IMR-90 (cell line): ENCODE measurements around the gene SKIL. TPM values are rescaled to one million over a fixed set of nuclear protein-coding genes. Genes with fewer than 3 reads are reported as not detected.

Source experiments
- ATAC-seq: fragments of 200-7000 bp; cut with Tn5 transposase; 2 replicates; pipeline ENCODE4 v1.9.1; 2020; ENCODE audit warnings: low read depth, mild to moderate bottlenecking, moderate library complexity
- BruUV-seq: library from RNA; stranded (reverse); fragments of 400-500 nt; replicated peaks from 2 replicates; lab custom pipeline; 2021; lab: Mats Ljungman, UMichigan
- CTCF ChIA-PET: fragments of 300-600 bp; formaldehyde crosslinking; extraction: SDS; loops from one replicate; lab custom pipeline; 2021; ENCODE audit warnings: antibody characterized with exemption; lab: Yijun Ruan, JAX
- POLR2A ChIA-PET: fragments of 300-600 bp; sonication (Branson Sonifier 250); formaldehyde crosslinking; loops from one replicate; lab custom pipeline; 2022; ENCODE audit warnings: antibody characterized with exemption; ENCODE audit not compliant: unreplicated experiment; lab: Charles Lee
- DNase-seq: peaks from one replicate; pipeline ENCODE4 v3.0.0; 2013
- H2AFZ ChIP-seq: replicated peaks from 2 replicates; pipeline ENCODE3; 2013; ENCODE audit warnings: low read length, mild to moderate bottlenecking; ENCODE audit not compliant: poor library complexity
- H2AK5ac ChIP-seq: 2 replicates; pipeline ENCODE4 v1.6.1; 2013; ENCODE audit warnings: low read depth, low read length, inconsistent platforms
- H2AK9ac ChIP-seq: replicated peaks from 2 replicates; pipeline ENCODE3; 2013; ENCODE audit warnings: mild to moderate bottlenecking, low read depth, low read length, moderate library complexity; ENCODE audit not compliant: poor library complexity
- H2BK120ac ChIP-seq: 2 replicates; pipeline ENCODE4 v1.6.1; 2013; ENCODE audit warnings: low read depth, low read length, inconsistent platforms
- H2BK15ac ChIP-seq: 3 replicates; pipeline ENCODE4 v1.6.1; 2013; ENCODE audit warnings: low read depth, low read length, inconsistent platforms
- H2BK20ac ChIP-seq: 2 replicates; pipeline ENCODE4 v1.6.1; 2013; ENCODE audit warnings: low read depth, mild to moderate bottlenecking, inconsistent platforms, low read length, moderate library complexity
- H2BK5ac ChIP-seq: 2 replicates; pipeline ENCODE4 v1.6.1; 2013; ENCODE audit warnings: mild to moderate bottlenecking, low read depth, low read length, inconsistent platforms; ENCODE audit not compliant: poor library complexity, severe bottlenecking
- H3K14ac ChIP-seq: replicated peaks from 2 replicates; pipeline ENCODE4 v1.6.1; 2013; ENCODE audit warnings: low read depth, low read length, inconsistent platforms
- H3K18ac ChIP-seq: 2 replicates; pipeline ENCODE4 v1.6.1; 2013; ENCODE audit warnings: low read depth, low read length, control low read depth
- H3K23ac ChIP-seq: 2 replicates; pipeline ENCODE4 v1.6.1; 2013; ENCODE audit warnings: low read depth, low read length, inconsistent platforms
- H3K27ac ChIP-seq: 2 replicates; pipeline ENCODE4 v1.5.1; 2013; ENCODE audit warnings: mild to moderate bottlenecking, control low read depth, low read length; ENCODE audit not compliant: insufficient read depth
- H3K27me3 ChIP-seq: 2 replicates; pipeline ENCODE4 v1.6.1; 2013; ENCODE audit warnings: low read length; ENCODE audit not compliant: control insufficient read depth, insufficient read depth
- H3K36me3 ChIP-seq: 2 replicates; pipeline ENCODE4 v1.6.1; 2013; ENCODE audit warnings: low read length, mixed read lengths; ENCODE audit not compliant: control insufficient read depth, insufficient read depth
- H3K4ac ChIP-seq: 2 replicates; pipeline ENCODE4 v1.6.1; 2013; ENCODE audit warnings: low read depth, low read length, inconsistent platforms
- H3K4me1 ChIP-seq: 2 replicates; pipeline ENCODE4 v1.6.1; 2013; ENCODE audit warnings: low read length, mixed read lengths; ENCODE audit not compliant: control insufficient read depth, insufficient read depth
- H3K4me2 ChIP-seq: 2 replicates; pipeline ENCODE4 v1.6.1; 2013; ENCODE audit warnings: low read depth, mild to moderate bottlenecking, control low read depth, low read length, moderate library complexity
- H3K4me3 ChIP-seq: 2 replicates; pipeline ENCODE4 v1.5.1; 2013; ENCODE audit warnings: low read depth, mild to moderate bottlenecking, control low read depth, low read length, moderate library complexity; ENCODE audit not compliant: insufficient read depth
- H3K56ac ChIP-seq: 2 replicates; pipeline ENCODE4 v1.6.1; 2013; ENCODE audit warnings: low read length, inconsistent platforms; ENCODE audit not compliant: insufficient read depth; ENCODE audit errors: extremely low read depth
- H3K79me1 ChIP-seq, 2 experiments: 2 replicates each; pipeline ENCODE4 v1.6.1; 2013; ENCODE audit warnings: low read length in 2 of 2, inconsistent platforms in 1 of 2, low read depth in 1 of 2
- H3K9ac ChIP-seq: 2 replicates; pipeline ENCODE4 v1.6.1; 2013; ENCODE audit warnings: low read depth, low read length, control low read depth
- H3K9me1 ChIP-seq: 2 replicates; pipeline ENCODE4 v1.6.1; 2013; ENCODE audit warnings: low read length, inconsistent platforms; ENCODE audit not compliant: insufficient read depth
- H3K9me3 ChIP-seq: 2 replicates; pipeline ENCODE4 v1.6.1; 2013; ENCODE audit warnings: low read length; ENCODE audit not compliant: control insufficient read depth, insufficient read depth
- H4K20me1 ChIP-seq: 2 replicates; pipeline ENCODE4 v1.6.1; 2013; ENCODE audit warnings: low read length, inconsistent platforms; ENCODE audit not compliant: insufficient read depth
- H4K5ac ChIP-seq: 2 replicates; pipeline ENCODE4 v1.6.1; 2013; ENCODE audit warnings: mild to moderate bottlenecking, low read depth, low read length, control low read depth
- H4K8ac ChIP-seq, 2 experiments: 2 replicates each; pipeline ENCODE4 v1.6.1; 2013; ENCODE audit warnings: low read depth in 2 of 2, low read length in 2 of 2, control low read depth in 1 of 2, inconsistent platforms in 1 of 2
- H4K91ac ChIP-seq: 2 replicates; pipeline ENCODE4 v1.6.1; 2013; ENCODE audit warnings: low read depth, low read length, inconsistent platforms; ENCODE audit not compliant: insufficient read depth
- BHLHE40 ChIP-seq: fragments of 150-350 bp; IDR thresholded peaks from 2 replicates; pipeline ENCODE4 v1.6.1; 2016; ENCODE audit warnings: mild to moderate bottlenecking, low read depth, low read length
- CEBPB ChIP-seq: IDR thresholded peaks from 2 replicates; pipeline ENCODE4 v1.6.1; 2012; ENCODE audit warnings: low read depth, low read length, improper control_type of control experiment
- CHD1 ChIP-seq: IDR thresholded peaks from 2 replicates; pipeline ENCODE4 v1.6.1; 2012; ENCODE audit warnings: low read depth, low read length, improper control_type of control experiment
- CTCF ChIP-seq: conservative IDR thresholded peaks from 2 replicates; pipeline ENCODE4 v1.5.1; 2012; ENCODE audit warnings: mild to moderate bottlenecking, low read depth, low read length, improper control_type of control experiment
- ELK1 ChIP-seq: fragments of 150-350 bp; IDR thresholded peaks from 2 replicates; pipeline ENCODE4 v1.6.1; 2016; ENCODE audit warnings: low read depth, mild to moderate bottlenecking, low read length, moderate library complexity, borderline replicate concordance
- FOS ChIP-seq: fragments of 150-350 bp; IDR thresholded peaks from 2 replicates; pipeline ENCODE4 v1.6.1; 2016; ENCODE audit warnings: low read depth, low read length
- MAFK ChIP-seq: IDR thresholded peaks from 2 replicates; pipeline ENCODE4 v1.6.1; 2012; ENCODE audit warnings: low read depth, low read length, improper control_type of control experiment
- MAZ ChIP-seq: IDR thresholded peaks from 2 replicates; pipeline ENCODE4 v1.6.1; 2012; ENCODE audit warnings: low read depth, mild to moderate bottlenecking, low read length, improper control_type of control experiment, moderate library complexity, borderline replicate concordance
- MXI1 ChIP-seq: IDR thresholded peaks from 2 replicates; pipeline ENCODE4 v1.6.1; 2012; ENCODE audit warnings: low read depth, mild to moderate bottlenecking, low read length, moderate library complexity, borderline replicate concordance
- NFE2L2 ChIP-seq: fragments of 150-350 bp; IDR thresholded peaks from 2 replicates; pipeline ENCODE4 v1.6.1; 2016; ENCODE audit warnings: low read depth, mild to moderate bottlenecking, low read length
- POLR2A ChIP-seq: IDR thresholded peaks from 2 replicates; pipeline ENCODE4 v1.6.1; 2012; ENCODE audit warnings: mild to moderate bottlenecking, low read depth, low read length
- RAD21 ChIP-seq: IDR thresholded peaks from 2 replicates; pipeline ENCODE4 v1.6.1; 2012; ENCODE audit warnings: low read length, improper control_type of control experiment
- RCOR1 ChIP-seq: IDR thresholded peaks from 2 replicates; pipeline ENCODE4 v1.6.1; 2012; ENCODE audit warnings: mild to moderate bottlenecking, low read length, improper control_type of control experiment; ENCODE audit not compliant: insufficient replicate concordance
- RFX5 ChIP-seq: IDR thresholded peaks from 2 replicates; pipeline ENCODE4 v1.8.0; 2012; ENCODE audit warnings: low read depth, mild to moderate bottlenecking, low read length, moderate library complexity
- SMC3 ChIP-seq: fragments of 150-350 bp; IDR thresholded peaks from 2 replicates; pipeline ENCODE4 v1.6.1; 2016; ENCODE audit warnings: low read depth, mild to moderate bottlenecking, antibody characterized with exemption, low read length, moderate library complexity
- USF2 ChIP-seq: fragments of 150-350 bp; IDR thresholded peaks from 2 replicates; pipeline ENCODE4 v1.6.1; 2017; ENCODE audit warnings: mild to moderate bottlenecking, antibody characterized with exemption, low read length, low read depth
- WGBS, 2 experiments: methylation state at CpG; one replicate each; pipeline versions ENCODE4 v1.1.5 to v1.1.7; 2013; ENCODE audit warnings: missing lambda C conversion rate in 2 of 2; ENCODE audit not compliant: insufficient read length in 1 of 2; ENCODE audit errors: extremely low coverage in 2 of 2; 5-methylcytosine and 5-hydroxymethylcytosine counted together
- dilution Hi-C: fragments of 300-500 bp; cut with HindIII; formaldehyde crosslinking; loops from one replicate; pipeline ENCODE4 v1.14.3; 2018; ENCODE audit warnings: low sequenced_read_pairs; ENCODE audit not compliant: unreplicated experiment
- in situ Hi-C: fragments of 300-500 bp; cut with MboI; formaldehyde crosslinking; loops from 3 replicates; pipeline ENCODE4 v1.14.3; 2019; ENCODE audit warnings: low sequenced_read_pairs, inconsistent platforms, mixed read lengths
- intact Hi-C: fragments of 100-400 bp; cut with micrococcal nuclease; formaldehyde crosslinking; loops from 2 replicates; pipeline ENCODE4 v1.10.0; 2022
- polyA plus RNA-seq, 3 experiments: library from polyadenylated mRNA; depleted of rRNA; stranded (reverse); fragments of >200 nt; gene quantifications; 2 replicates each; pipeline ENCODE4 v1.2.3, GENCODE V29; 2012; ENCODE audit warnings: low replicate concordance in 1 of 3
- total RNA-seq: library from RNA; depleted of rRNA; stranded (reverse); fragments of >200 nt; gene quantifications from 2 replicates; pipeline ENCODE4 v1.2.3, GENCODE V29; 2012

SKIL gene
- total and polyA plus RNA-seq, 2 of the 4 experiments (the other 2 are of a cell fraction): 9.2 to 55.9 TPM

- Histone ChIP-seq H4K5ac (no peak overlapping the region), H4K8ac (no peak overlapping the region), H3K18ac (no peak overlapping the region), H2BK120ac (no peak overlapping the region), H3K9me3 (no peaks in the 10 kb centered on the region), H3K23ac (no peak overlapping the region), H3K14ac (no peak overlapping the region), H2BK20ac (no peak overlapping the region), H2AK5ac (no peak overlapping the region), H3K56ac (no peak overlapping the region), H3K27me3 (no peaks in the 10 kb centered on the region), H3K4ac (no peak overlapping the region), H2BK5ac (no peak overlapping the region), H2AFZ (no peak overlapping the region), H3K79me1 (peaks cover 0 to 29% of the 10 kb centered on the region in 2 experiments; a peak in 2 of 4 replicates), H2BK15ac (no peak overlapping the region), H3K4me3 (no peak overlapping the region), H4K91ac (no peak overlapping the region), H3K27ac (no peak overlapping the region), H3K36me3 (peaks cover 43% of the 10 kb centered on the region), H3K9ac (no peak overlapping the region), H2AK9ac (no peak overlapping the region), H4K20me1 (peaks cover 16% of the 10 kb centered on the region; the same call in 1 of the 2 replicates), H3K9me1 (peaks cover 3% of the 10 kb centered on the region; the same call in 1 of the 2 replicates), H3K4me1 (peaks cover 4% of the 10 kb centered on the region; the same call in 1 of the 2 replicates), H3K4me2 (no peak overlapping the region)
- in situ Hi-C loops (no loop called here), dilution Hi-C loops (no loop called here), intact Hi-C loops (no loop called here)
- no TSS peak for BruUV-seq
- DNase-seq (no peak), ATAC-seq (no peak; the same call in 1 of the 2 replicates)
- TF ChIP-seq CHD1 (no peak), RCOR1 (no peak), RAD21 (no peak), USF2 (no peak), CTCF (no peak), MAFK (no peak), POLR2A (no peak), NFE2L2 (no peak), ELK1 (no peak), RFX5 (no peak), BHLHE40 (no peak), FOS (no peak), SMC3 (no peak), MAZ (no peak), MXI1 (no peak), CEBPB (no peak)
- ChIA-PET CTCF (no interaction called here), POLR2A (no interaction called here)
- 94% methylated on average over 11 of the region's 14 CpGs; no CpG with 5 or more reads in 1 of the 2 experiments for WGBS, 2 experiments
These were observed 74.9 kb downstream of the SKIL start for GRCh38 chr3:170432416-170432815.
